Stimulated activated CD4-positive, alpha-beta T cell treated with anti-CD3 and anti-CD28 coated beads, Interleukin-4, amount 100 ng/mL, for 4 hours (primary cell): ENCODE results near the gene DHFR2.
"Not testable (repeated sequence)": the region's sequence is repeated elsewhere in the genome, so short reads cannot be mapped to it uniquely, and the experiment has no call there.

Experiments used
- DNase-seq, 2 experiments: peaks; one replicate each; pipeline ENCODE4 v3.0.0-alpha.2; 2020

The DHFR2 gene

DNA sequence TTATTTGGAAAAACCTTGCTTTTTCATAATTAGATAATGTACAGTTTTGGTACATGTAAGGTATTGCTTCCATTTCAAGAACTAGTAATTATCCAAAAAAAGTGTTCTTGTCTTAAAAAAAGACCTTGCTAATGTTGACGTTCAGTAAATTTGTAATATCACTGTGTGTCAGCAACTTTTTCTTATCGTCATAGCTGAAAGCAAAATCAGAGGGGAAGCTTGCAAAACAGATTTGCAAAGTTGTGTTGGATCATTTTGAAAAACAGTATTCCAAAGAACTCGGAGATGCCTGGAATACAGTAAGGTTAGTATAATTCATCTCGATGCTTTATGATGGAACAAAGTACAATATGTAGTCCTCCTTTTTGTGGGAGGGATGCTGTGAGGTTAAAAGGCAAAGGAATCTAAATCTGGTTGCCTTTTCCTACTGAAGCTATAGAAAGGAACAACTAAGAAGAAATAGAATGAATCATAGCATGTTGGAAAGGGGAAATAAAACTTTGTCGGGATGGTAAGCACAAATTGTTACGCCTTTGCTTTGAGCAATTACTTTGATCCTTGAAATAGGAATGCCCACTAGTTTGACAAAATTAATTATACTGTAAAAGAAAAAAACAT lies 1.6 kb upstream of the DHFR2 start:
- no peak for DNase-seq

DNA sequence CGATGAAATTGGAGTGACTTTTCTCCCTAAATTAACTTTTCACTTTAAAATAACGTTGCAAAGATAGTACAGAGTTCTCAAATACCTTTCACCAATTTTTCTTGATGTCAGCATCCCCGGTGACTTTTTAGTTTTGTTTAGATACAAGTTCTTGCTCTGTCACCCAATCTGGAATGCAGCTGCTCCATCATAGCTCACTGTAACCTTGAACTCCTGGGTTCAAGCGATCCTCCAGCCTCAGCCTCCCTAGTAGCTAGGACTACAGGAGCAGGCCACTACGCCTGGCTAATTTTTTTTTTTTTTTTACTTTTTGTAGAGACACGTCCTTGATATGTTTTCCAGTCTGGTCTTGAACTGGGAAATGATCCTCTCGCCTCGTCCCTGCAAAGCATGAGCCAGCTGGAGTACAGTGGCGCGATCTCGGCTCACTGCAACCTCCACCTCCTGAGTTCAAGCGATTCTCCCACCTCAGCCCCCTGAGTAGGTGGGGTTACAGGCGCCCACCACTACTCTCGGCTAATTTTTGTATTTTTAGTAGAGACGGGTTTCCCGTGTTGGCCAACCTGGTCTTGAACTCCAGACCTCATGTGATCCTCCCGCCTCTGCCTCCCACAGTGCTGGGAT lies 892 bp upstream of the DHFR2 start:
- no peak for DNase-seq

DNA sequence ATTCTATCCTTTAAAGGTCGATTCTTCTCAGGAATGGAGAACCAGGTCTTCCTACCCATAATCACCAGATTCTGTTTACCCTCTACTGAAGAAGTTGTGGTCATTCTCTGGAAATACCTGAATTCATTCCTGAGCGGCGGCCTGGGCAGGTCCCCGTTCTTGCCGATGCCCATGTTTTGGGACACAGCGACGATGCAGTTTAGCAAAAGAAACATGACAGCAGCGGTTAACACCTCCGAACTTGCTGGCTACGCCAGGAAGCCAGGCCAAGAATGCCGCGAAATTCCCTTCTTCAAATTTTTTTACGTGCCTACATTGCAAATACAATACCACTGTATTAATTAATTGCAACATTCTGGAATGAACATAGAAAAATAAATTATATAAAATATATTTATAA lies 1.4 kb downstream of the DHFR2 start:
- DNase-seq: no peak

DNA sequence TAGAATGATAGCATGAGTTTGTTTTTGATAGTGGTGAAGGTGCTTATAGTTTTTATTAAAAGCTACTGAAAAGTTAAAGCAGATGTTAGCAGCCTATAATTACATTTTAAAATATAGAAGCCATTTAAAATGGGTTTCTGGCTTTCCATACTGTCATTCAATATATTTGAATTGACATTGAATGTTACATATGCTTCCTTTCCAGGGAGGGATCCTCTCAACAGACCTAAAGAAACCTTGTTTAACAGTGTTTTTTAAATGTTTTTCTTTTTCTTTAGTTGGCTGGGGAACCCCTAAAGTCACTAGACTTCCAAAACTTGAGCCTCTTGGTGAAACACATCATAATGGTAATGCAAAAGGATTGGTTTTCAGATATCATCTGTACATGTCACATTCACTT lies 12.2 kb downstream of the DHFR2 start:
- no peak for DNase-seq

DNA sequence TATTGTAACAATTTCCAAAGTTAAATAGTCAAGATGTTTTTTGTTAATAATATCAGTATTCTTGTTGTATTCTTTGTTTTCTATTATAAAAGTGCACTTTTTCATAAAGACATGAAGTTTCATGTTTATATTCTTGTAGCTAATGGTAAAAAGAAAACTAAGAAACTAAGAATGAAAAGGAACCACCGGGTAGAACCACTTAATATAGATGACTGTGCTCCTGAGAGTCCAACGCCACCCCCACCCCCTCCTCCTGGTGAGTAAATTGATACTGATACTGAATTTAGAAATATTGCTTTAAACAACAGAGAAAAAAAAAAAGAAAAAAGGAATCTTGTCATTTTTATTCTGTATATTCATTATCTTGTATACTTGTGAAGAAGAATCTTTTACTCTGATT lies 13.4 kb downstream of the DHFR2 start:
- DNase-seq: no peak

DNA sequence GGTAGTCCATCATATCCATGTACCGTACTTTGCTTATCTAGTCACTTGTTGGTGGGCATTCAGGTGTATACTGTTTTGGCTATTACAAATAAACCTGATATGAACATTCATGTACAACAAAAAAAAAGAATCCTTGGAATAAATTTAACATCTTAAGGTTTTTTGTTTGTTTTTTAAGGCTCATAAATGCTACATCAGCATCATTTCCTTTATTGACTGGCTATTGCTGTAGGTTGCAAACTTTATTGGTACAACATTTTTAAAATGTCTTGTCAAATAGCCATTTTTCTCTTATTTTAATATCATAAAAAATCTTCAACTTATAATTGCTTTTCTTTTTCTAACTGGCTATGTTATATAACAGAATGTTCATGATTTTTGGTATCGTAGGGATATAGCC lies 16.2 kb downstream of the DHFR2 start:
- DNase-seq: no peak

DNA sequence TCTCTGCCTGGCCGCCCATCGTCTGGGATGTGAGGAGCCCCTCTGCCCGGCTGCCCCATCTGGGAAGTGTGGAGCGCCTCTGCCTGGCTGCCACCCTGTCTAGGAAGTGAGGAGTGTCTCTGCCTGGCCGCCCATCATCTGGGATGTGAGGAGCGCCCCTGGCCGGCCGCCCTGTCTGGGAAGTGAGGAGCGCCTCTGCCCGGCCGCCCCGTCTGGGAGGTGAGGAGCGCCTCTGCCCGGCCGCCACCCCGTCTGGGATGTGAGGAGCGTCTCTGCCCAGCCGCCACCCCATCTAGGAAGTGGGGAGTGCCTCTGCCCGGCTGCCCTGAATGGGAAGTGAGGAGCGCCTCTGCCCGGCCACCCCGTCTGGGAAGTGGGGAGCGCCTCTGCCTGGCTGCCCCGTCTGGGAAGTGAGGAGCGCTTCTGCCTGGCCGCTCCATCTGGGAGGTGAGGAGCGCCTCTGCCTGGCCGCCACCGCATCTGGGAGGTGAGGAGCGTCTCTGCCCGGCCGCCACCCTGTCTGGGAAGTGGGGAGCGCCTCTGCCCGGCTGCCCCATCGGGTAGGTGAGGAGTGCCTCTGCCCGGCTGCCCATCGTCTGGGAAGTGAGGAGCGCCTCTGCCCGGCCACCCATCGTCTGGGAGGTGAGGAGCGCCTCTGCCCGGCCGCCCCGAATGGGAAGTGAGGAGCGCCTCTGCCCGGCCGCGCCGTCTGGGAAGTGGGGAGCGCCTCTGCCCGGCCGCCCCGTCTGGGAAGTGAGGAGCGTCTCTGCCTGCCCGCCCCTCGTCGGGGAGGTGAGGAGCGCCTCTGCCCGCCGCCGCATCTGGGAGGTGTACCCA lies 18.4 kb downstream of the DHFR2 start:
- DNase-seq: not testable (repeated sequence)

DNA sequence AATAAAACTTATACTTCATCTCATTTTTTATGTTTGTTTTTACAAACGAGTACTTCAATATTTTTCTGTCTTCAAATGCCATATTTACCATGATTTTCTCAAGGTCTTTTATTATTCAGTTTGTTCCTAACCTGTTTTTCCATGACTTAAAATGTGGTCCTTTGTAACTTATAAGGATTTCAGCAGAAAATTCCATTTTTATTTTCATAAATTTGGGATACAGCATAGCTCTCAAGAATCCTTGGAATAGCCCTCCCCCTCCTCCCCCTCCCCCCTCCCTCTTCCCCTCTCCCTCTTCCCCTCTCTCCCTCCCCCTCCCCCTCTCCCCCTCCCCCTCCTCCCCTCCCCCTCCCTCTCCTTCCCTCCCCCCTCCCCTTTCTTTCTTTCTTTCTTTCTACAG lies 19.4 kb downstream of the DHFR2 start:
- DNase-seq: no peak

DNA sequence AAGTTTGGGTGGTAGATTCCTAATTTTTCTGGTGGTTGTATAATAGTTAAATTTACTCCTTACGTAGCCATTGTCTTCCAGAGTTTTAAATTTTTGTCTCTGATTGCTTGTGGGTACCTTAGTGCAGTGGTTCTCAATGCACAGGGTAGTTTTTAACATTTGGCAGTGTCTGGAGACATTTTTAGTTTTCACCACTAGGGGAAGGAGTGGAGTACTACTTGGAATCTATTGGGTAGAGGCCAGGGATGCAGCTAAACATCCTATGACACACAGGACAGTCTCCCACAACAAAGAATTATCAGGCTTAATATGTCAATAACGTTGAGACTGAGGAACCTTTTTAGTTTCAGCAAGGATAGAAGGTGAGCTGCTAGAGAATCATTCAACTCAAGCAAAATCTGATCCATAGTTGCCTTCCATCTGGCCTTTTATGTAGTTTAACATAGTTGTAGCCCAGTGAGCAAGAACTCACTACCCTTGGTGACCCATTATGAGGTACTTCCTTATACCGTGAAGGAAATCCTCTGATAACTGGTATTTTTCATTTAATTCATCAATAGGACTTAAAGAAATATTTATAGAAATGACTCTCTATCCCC lies 25.7 kb downstream of the DHFR2 start:
- no peak for DNase-seq

DNA sequence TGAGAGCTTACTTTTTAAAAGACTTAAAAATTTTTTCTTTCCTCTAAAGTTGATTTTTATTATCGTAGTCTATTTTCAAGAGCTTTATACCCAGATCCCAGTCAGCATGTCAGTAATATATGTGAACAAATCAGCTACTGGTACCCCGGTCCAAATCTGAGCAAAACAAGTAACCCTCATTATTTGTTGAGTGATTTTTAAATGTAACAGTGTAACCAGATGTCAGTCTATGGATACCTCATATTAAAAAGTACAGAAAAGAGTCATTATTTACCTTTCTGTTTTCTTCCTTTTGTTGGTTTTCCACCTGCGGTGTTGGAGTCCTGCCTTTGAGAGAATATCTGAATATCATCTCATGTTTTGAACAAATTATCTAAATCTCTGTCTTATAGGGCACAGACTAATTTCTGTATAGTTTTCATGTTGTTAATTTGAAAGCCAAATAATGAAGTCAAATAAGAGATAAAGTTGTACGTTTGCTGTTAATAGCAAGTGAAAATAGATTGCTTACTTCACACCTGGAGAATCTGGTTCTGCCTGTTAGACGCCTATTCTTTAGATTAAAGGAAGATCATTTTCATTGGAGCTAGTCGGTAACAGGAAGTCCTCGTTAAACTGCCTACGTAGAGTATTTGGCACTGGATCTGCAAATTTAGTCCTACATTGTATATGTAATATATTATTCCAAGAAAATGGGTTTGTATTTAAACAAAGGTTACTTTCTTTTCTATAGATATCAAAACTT lies 34.5 kb downstream of the DHFR2 start, which contains the start of gene STX19:
STX19 (minus strand) TSS at position 505 of the 745 bp plus-strand sequence. CDS start 13,328 bp downstream, outside the sequence.
- no peak for DNase-seq

DNA sequence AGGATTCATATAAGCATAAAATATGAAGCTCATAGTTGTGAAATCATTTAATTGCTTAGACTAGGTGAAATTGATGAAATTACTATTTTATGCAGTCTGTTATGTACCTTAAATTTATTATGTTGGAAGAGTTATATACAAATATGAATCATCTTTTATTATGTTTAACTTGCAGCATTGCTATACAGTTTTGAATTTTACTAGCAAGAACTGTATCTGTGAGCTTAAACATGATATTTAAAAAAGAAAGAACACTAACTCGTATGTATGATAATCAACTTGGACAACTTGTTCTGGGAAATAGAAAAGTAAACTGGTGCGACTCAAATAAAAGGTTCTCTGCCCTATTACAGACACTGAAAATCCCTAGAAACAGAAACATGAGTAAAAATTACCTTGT lies 36.1 kb downstream of the DHFR2 start:
- DNase-seq: no peak

DNA sequence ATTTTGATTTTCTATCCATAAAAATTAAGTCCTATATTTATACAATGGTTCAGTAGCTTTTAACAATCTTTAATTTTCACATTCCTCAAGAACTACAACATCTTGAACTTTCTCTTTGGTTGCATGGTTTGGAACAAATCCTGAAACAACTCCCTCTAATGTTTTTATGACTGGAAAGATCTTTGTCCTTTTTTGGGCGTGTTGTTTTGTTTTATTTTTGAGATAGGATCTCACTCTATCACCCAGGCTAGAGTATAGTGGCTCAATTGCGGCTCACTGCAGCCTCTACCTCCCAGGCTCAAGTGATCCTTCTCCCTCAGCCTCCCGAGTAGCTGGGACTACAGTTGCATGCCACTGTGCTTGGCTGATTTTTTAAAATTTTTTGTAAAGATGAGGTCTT lies 38.3 kb downstream of the DHFR2 start:
- DNase-seq: no peak

DNA sequence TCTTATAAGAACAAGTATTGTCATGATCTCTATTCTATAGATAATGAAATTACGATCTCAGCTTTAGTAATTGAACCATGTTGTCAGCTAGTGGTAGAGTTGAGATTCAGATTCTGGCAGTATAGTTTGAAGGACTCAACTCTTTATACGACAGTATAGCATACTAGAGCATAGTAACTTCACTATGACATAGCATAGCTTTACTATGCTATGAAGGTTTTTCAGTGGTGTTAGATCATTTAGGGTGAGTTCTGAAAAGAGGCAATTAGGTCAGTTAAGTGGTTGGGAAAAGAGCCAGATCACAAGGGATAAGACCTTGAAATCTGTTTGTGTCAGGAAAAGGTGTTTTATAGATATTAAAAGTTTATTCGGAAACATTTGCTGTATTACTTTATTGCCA lies 42.4 kb downstream of the DHFR2 start:
- DNase-seq: no peak

DNA sequence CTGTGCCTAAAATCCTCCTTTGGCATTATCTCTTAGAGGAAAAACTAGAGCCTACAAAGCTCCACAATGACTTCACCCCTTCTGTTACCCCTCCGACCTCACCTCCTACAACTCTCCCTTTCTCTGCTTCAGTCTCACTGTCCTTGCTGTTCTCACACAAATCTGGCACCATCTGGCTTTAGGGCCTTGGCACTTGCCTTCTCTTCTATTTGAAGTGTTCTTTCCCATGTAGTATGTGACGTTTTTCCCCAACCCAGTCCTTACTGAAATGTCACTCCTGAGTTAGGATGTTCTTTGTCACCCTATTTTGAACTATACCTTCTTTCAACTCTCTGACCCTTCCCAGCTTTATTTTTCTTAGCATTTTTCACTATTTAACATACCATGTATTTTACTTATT lies 43.1 kb downstream of the DHFR2 start:
- DNase-seq: no peak

DNA sequence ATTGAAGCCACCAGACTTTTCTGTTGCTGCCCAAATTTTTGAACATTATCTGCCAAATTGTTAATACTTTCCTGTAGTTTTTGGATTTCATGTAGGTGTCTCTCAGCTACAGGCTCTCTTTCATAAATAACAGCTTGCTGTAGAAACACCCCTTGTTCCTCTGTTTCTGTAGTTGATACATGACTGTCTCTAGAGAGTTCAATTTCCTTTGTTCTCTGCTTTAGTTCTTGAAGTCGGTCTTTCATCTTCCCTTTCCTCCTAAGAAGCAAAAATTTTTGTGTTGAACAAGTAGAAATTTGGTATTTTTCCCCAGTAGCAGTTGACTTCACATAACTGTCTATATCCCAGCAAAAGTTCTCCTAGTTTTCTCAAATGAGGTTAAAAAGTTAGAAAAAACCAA lies 47.7 kb downstream of the DHFR2 start:
- no peak for DNase-seq

DNA sequence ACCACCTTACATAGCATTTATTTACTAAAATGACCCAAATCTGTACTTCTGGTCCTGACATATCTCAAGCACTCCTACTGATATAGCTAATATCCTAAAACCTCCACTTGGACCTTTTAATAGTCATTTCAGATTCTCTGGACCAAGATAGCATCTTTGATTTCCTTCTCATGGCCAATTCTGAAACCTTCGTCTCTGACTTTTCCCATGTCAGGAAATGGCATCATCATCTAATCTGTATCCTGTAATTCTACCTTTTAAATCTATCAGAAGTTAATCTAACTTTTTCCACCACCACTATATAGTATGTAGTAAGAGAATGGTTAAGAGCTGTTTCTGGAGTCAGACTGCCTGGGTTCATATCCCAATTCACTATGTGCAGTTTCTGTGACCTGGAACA lies 50.5 kb downstream of the DHFR2 start:
- no peak for DNase-seq

DNA sequence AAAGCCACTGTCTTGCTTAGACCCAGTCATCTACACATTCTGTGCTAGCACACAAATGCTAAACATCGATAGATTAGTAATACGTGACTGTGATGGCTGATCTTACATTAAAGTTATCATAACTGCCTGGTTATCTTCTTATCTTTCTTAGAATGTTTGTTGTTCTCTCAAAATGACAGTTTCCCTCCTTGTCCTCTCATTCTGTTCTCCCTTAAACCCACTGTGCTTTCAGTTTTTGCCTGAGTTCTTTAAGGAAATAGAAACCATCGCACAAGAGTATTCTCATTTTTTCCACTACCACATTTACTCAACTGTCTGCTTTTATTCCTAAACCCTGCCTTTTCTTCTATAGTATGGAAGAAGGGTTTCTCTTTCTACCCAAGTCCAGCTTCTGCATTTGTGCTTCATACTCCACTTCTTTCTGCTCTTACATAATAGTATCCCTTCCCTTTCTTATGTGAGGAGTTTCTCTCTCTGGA lies 51.4 kb downstream of the DHFR2 start:
- no peak for DNase-seq

DNA sequence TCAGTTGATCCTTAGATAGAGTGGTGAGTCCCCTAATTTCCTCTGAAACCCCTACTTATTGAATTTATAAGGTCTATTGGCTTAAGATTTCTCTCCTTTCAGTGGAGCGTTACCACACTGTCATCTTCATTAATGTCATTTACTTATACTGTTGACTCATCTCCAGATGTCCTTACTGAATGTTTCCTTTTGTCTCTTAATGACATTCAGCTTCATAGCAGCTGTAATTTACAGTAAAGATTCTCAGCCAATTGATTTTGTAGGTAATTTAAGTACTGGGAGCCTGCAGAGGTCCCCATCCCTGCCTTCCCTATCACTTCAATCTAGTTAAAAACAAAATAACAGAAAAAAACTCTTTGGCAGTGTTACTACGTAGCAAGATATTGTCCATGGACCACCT lies 53.1 kb downstream of the DHFR2 start:
- DNase-seq: no peak

DNA sequence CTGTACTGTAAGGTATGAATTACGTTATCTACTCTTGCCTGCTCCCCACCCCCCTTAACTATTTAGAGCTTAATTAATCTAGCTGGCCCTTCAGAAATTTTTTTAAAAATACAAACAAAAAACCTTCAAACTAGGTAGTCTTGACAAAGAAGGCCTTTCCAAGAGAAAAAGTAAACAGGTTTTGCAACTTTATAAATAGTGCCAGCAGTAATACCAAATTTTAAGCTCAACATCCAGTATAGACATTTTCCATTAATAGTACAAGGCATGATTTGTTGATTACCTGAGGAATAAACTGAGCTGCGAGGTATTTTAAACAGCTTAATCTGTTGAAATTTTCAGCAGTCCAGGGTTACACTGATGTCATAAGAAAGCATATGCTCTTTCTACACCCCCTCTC lies 54.5 kb downstream of the DHFR2 start:
- no peak for DNase-seq
